HEK293T (cell line): ENCODE results near the gene XRCC2.

Source experiments
- ARNT ChIP-seq: fragments of 450-650 bp; IDR thresholded peaks from 2 replicates; pipeline ENCODE4 v1.6.1; 2017; ENCODE audit warnings: mild to moderate bottlenecking
- BHLHE40 ChIP-seq: fragments of 450-650 bp; IDR thresholded peaks from 2 replicates; pipeline ENCODE4 v1.6.1; 2016; ENCODE audit warnings: mild to moderate bottlenecking, moderate library complexity, borderline replicate concordance
- CTBP1 ChIP-seq: fragments of 450-650 bp; IDR thresholded peaks from 2 replicates; pipeline ENCODE4 v1.6.1; 2016; ENCODE audit warnings: borderline replicate concordance
- ELF4 ChIP-seq: fragments of 450-650 bp; IDR thresholded peaks from 2 replicates; pipeline ENCODE4 v1.6.1; 2017; ENCODE audit warnings: antibody characterized with exemption
- FOXA1 ChIP-seq: fragments of 450-650 bp; IDR thresholded peaks from 2 replicates; pipeline ENCODE4 v1.6.1; 2016; ENCODE audit warnings: mild to moderate bottlenecking
- FOXK2 ChIP-seq: fragments of 450-650 bp; IDR thresholded peaks from 2 replicates; pipeline ENCODE4 v1.6.1; 2016; ENCODE audit warnings: mild to moderate bottlenecking
- FOXM1 ChIP-seq: fragments of 450-650 bp; IDR thresholded peaks from 2 replicates; pipeline ENCODE4 v1.6.1; 2017; ENCODE audit warnings: mild to moderate bottlenecking, borderline replicate concordance
- LEF1 ChIP-seq: fragments of 450-650 bp; IDR thresholded peaks from 2 replicates; pipeline ENCODE4 v1.6.1; 2017; ENCODE audit warnings: mild to moderate bottlenecking, borderline replicate concordance
- NFRKB ChIP-seq: fragments of 450-650 bp; IDR thresholded peaks from 2 replicates; pipeline ENCODE4 v1.6.1; 2016; ENCODE audit warnings: mild to moderate bottlenecking, moderate library complexity
- SP1 ChIP-seq: fragments of 450-650 bp; IDR thresholded peaks from 2 replicates; pipeline ENCODE4 v1.6.1; 2017
- SUZ12 ChIP-seq: fragments of 450-650 bp; IDR thresholded peaks from 2 replicates; pipeline ENCODE4 v1.6.1; 2016; ENCODE audit warnings: mild to moderate bottlenecking
- TARDBP ChIP-seq: fragments of 450-650 bp; IDR thresholded peaks from 2 replicates; pipeline ENCODE4 v1.6.1; 2016
- ZNF384 ChIP-seq: fragments of 450-650 bp; IDR thresholded peaks from 2 replicates; pipeline ENCODE4 v1.6.1; 2016

DNA sequence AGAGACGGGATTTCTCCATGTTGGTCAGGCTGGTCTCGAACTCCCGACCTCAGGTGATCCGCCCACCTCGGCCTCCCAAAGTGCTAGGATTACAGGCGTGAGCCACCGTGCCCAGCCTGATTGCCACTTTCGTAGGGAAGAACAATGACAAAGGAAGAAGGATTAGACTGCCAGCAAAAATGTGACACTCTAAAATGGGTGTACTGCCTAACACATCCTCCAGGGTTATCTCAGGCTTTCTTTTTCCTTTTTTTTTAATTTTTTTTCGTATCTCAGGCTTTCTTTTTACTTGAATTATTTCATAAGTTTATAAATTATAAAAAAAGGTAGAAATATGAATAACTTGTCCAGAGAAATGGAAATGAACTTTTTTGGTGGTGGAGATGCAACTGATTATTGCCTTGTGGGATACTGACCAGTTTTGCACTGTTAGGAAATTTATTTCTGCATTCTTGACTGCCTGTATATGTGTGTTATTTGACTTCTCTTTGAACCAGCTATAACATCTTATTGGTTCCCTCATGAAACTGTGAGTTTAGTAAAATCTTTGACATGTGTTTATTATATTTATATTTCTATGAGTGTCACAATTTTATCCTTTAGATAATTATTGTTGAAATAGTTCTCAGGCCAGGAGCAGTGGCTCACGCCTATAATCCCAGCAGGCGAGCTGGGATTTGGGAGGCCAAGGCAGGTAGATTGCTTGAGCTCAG is 56.8 kb downstream of the XRCC2 start:
- no peak for TF ChIP-seq FOXA1
- TF ChIP-seq SP1: no peak
- no peak for TF ChIP-seq SUZ12
- no peak for TF ChIP-seq FOXK2
- TF ChIP-seq ZNF384: no peak
- no peak for TF ChIP-seq NFRKB
- no peak for TF ChIP-seq TARDBP
- TF ChIP-seq BHLHE40: no peak
- no peak for TF ChIP-seq ELF4
- TF ChIP-seq FOXM1: no peak
- no peak for TF ChIP-seq CTBP1
- no peak for TF ChIP-seq LEF1
- no peak for TF ChIP-seq ARNT
